Mesenchymal stem cell (in vitro differentiated cells and primary cell): ENCODE results near the gene AHNAK.
A peak's percentile ranks its signal among the peaks of the same experiment; 100 is the strongest.

Experiments used
- DNase-seq: peaks from one replicate; pipeline ENCODE4 v3.0.0-alpha.2; 2013
- H2AFZ ChIP-seq: one replicate; pipeline ENCODE4 v1.6.1; 2013; ENCODE audit warnings: low read depth, mild to moderate bottlenecking, control low read depth, inconsistent platforms, low read length, moderate library complexity
- H2AK5ac ChIP-seq: 2 replicates; pipeline ENCODE4 v1.6.1; 2013; ENCODE audit warnings: low read length, moderate library complexity, mild to moderate bottlenecking, inconsistent platforms; ENCODE audit not compliant: severe bottlenecking
- H2BK120ac ChIP-seq: one replicate; pipeline ENCODE4 v1.6.1; 2013; ENCODE audit warnings: low read depth, mild to moderate bottlenecking, inconsistent platforms, low read length, moderate library complexity
- H2BK12ac ChIP-seq, 2 experiments: one replicate each; pipeline ENCODE4 v1.6.1; 2013; ENCODE audit warnings: inconsistent platforms in 2 of 2, low read length in 2 of 2, mild to moderate bottlenecking in 2 of 2, moderate library complexity in 2 of 2, control low read depth in 1 of 2
- H2BK15ac ChIP-seq: one replicate; pipeline ENCODE4 v1.6.1; 2013; ENCODE audit warnings: mild to moderate bottlenecking, low read depth, inconsistent platforms; ENCODE audit not compliant: poor library complexity, severe bottlenecking
- H2BK5ac ChIP-seq: 2 replicates; pipeline ENCODE4 v1.6.1; 2013; ENCODE audit warnings: low read depth, mild to moderate bottlenecking, low read length, control low read depth, inconsistent platforms; ENCODE audit not compliant: poor library complexity, severe bottlenecking
- H3K14ac ChIP-seq, 2 experiments: one replicate each; pipeline ENCODE4 v1.6.1; 2013; ENCODE audit warnings: inconsistent platforms in 2 of 2, low read length in 2 of 2, control low read depth in 1 of 2, mild to moderate bottlenecking in 1 of 2, moderate library complexity in 1 of 2
- H3K18ac ChIP-seq, 2 experiments: one replicate each; pipeline ENCODE4 v1.6.1; 2013; ENCODE audit warnings: inconsistent platforms in 2 of 2, low read length in 2 of 2, control low read depth in 1 of 2, low read depth in 1 of 2, mild to moderate bottlenecking in 1 of 2
- H3K23ac ChIP-seq, 2 experiments: one replicate each; pipeline ENCODE4 v1.6.1; 2013; ENCODE audit warnings: inconsistent platforms in 2 of 2, low read length in 2 of 2, mild to moderate bottlenecking in 2 of 2, moderate library complexity in 2 of 2, control low read depth in 1 of 2
- H3K27ac ChIP-seq: 2 replicates; pipeline ENCODE4 v1.5.1; 2013; ENCODE audit warnings: mild to moderate bottlenecking, moderate library complexity, low read length, control low read depth, inconsistent platforms; ENCODE audit not compliant: poor library complexity, severe bottlenecking
- H3K27me3 ChIP-seq, 2 experiments: 2 replicates each; pipeline versions ENCODE4 v1.6.1 to v1.7.0; 2013; ENCODE audit warnings: low read length in 2 of 2, mild to moderate bottlenecking in 2 of 2, moderate library complexity in 2 of 2, control low read depth in 1 of 2, inconsistent platforms in 1 of 2; ENCODE audit not compliant: control insufficient read depth in 1 of 2, insufficient read depth in 1 of 2
- H3K36me3 ChIP-seq, 2 experiments: 2 replicates each; pipeline versions ENCODE4 v1.6.1 to v1.7.0; 2013; ENCODE audit warnings: low read length in 2 of 2, control low read depth in 1 of 2, inconsistent platforms in 1 of 2, low read depth in 1 of 2, mild to moderate bottlenecking in 1 of 2; ENCODE audit not compliant: insufficient read depth in 2 of 2, control insufficient read depth in 1 of 2
- H3K4ac ChIP-seq, 2 experiments: one replicate each; pipeline ENCODE4 v1.6.1; 2013; ENCODE audit warnings: inconsistent platforms in 2 of 2, low read length in 2 of 2, mild to moderate bottlenecking in 2 of 2, moderate library complexity in 2 of 2, control low read depth in 1 of 2, low read depth in 1 of 2
- H3K4me1 ChIP-seq: 2 replicates; pipeline ENCODE4 v1.6.1; 2013; ENCODE audit warnings: low read depth, low read length, control low read depth; ENCODE audit not compliant: control insufficient read depth, insufficient read depth
- H3K4me2 ChIP-seq: 2 replicates; pipeline ENCODE4 v1.6.1; 2013; ENCODE audit warnings: low read length, mild to moderate bottlenecking, inconsistent platforms; ENCODE audit not compliant: poor library complexity, severe bottlenecking
- H3K4me3 ChIP-seq, 2 experiments: 2 replicates each; pipeline versions ENCODE4 v1.5.1 to v1.7.0; 2013; ENCODE audit warnings: low read length in 2 of 2, mild to moderate bottlenecking in 2 of 2, control low read depth in 1 of 2, low read depth in 1 of 2; ENCODE audit not compliant: insufficient read depth in 1 of 2
- H3K79me1 ChIP-seq: replicated peaks from 2 replicates; pipeline ENCODE4 v1.6.1; 2013; ENCODE audit warnings: mild to moderate bottlenecking, control low read depth, low read length, inconsistent platforms; ENCODE audit not compliant: poor library complexity, severe bottlenecking
- H3K9ac ChIP-seq: 2 replicates; pipeline ENCODE4 v1.7.0; 2013; ENCODE audit warnings: mild to moderate bottlenecking, low read length, moderate library complexity
- H3K9me3 ChIP-seq: 2 replicates; pipeline ENCODE4 v1.7.0; 2013; ENCODE audit warnings: mild to moderate bottlenecking, low read length; ENCODE audit not compliant: control insufficient read depth
- H4K8ac ChIP-seq: one replicate; pipeline ENCODE4 v1.6.1; 2013; ENCODE audit warnings: inconsistent platforms, mild to moderate bottlenecking, low read length, moderate library complexity
- H4K91ac ChIP-seq: one replicate; pipeline ENCODE4 v1.6.1; 2013; ENCODE audit warnings: mild to moderate bottlenecking, low read length, inconsistent platforms
- WGBS: methylation state at CpG from one replicate; pipeline ENCODE4 v1.1.7; 2013; ENCODE audit warnings: mixed read lengths; 5-methylcytosine and 5-hydroxymethylcytosine counted together

Gene AHNAK

DNA sequence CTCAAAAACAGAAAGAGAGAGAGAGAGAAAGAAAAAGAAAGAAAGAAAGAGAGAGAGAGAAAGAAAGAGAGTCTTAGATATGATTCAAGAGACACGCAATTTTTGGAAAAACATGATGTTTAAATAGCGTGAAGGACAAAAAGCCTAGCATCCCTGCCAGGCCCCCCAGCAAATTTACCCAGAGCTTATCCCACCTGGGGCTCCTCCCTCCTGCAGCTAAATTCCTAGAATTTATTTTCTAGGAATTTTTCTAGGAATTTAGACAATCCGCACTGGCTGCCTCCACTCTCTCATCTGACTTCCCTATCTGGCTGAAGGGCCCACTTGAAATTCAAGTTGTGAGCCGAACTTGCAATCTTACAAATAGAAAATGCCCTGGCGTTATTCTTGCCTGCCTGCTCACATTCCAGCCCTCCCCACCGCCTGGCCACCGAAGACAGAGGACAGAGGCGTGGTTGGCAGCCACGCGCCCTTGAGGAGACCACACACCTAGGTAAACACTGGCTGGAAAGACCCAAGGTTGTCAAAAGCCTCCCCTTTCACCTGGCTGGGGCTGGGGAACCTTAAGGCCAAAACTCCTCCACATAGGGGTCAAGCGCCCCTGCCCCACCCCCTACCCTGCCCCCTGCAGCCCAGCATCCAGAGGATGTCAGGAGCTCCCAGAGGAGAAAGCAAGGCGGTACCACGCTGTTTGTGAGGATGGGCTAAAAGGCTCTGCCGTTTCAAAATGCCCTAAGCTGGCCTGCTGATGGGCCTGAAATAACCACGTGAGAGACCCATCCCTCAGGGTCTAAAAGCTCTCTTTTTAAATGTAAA is 42.2 kb downstream of the AHNAK start:
- H2AFZ ChIP-seq = no peak overlapping the region

DNA sequence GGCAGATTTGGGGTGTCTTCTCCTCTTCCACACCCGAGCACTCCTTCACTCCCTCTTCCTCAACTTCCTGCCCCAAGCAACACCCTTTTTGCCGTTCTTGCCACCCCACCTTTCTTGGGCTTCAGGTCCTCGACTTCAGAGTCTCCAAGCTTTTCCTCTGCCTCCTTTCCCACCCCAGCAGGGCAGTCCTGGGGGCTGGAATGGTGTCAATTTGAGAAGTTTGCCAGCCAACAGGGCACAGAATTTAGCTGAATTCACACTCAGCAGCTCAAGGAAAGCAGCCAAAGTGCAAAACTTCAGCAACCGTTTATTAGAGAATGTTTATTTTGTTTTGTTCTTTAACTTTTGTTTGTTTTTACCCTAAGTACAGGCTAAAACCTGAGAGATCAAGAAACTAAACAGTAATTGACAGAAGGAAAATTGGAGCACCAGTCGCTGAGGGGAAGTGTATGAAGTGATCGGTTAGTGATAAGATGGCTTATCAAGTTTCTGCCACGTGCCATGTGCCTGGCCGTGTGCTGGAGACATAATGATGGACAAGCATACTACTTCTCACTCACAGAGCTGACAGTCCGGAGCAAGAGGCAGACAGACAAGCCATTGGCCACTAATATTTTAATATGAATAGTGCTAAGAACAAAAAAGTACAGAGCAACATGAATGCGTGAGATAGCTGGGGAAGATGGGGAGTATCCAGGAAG is 44.4 kb downstream of the AHNAK start:
- no peak overlapping the region for H2AK5ac ChIP-seq
- peaks cover 4 to 9% of the 10 kb centered on the region in 2 experiments for H3K36me3 ChIP-seq
- H3K18ac ChIP-seq = no peak overlapping the region
- peaks cover 27% of the 10 kb centered on the region for H3K4me1 ChIP-seq
- H3K4ac ChIP-seq = no peak overlapping the region
- no peak overlapping the region for H4K8ac ChIP-seq
- peak overlapping the region; percentile 29 for H4K91ac ChIP-seq
- no peak for DNase-seq
- no peak overlapping the region for H3K14ac ChIP-seq
- H3K23ac ChIP-seq = no peak overlapping the region
- no peak overlapping the region for H3K9ac ChIP-seq
- 70% methylated on average over 8 of the region's 10 CpGs for WGBS
- no peak overlapping the region for H3K4me3 ChIP-seq
- peaks cover 2% of the 10 kb centered on the region for H3K79me1 ChIP-seq
- no peak overlapping the region for H2BK5ac ChIP-seq
- H3K4me2 ChIP-seq = no peak overlapping the region
- no peaks in the 10 kb centered on the region for H3K9me3 ChIP-seq
- no peak overlapping the region for H3K27ac ChIP-seq
- H2AFZ ChIP-seq = no peak overlapping the region
- no peak overlapping the region for H2BK12ac ChIP-seq
- H3K27me3 ChIP-seq = no peaks in the 10 kb centered on the region
- H2BK15ac ChIP-seq = no peak overlapping the region
- no peak overlapping the region for H2BK120ac ChIP-seq

More for the DNA sequence above, 42.2 kb downstream of the AHNAK start:
- no peak overlapping the region for H3K4ac ChIP-seq
- no peak overlapping the region for H3K4me2 ChIP-seq
- 63% methylated on average over 14 of the region's 15 CpGs for WGBS
- H3K9me3 ChIP-seq = no peaks in the 10 kb centered on the region
- no peak overlapping the region for H3K9ac ChIP-seq
- H2BK15ac ChIP-seq = no peak overlapping the region
- H3K4me1 ChIP-seq = peaks cover 27% of the 10 kb centered on the region
- H2BK12ac ChIP-seq = no peak overlapping the region
- H3K23ac ChIP-seq = no peak overlapping the region
- H2AK5ac ChIP-seq = peak overlapping the region; percentile 37
- H3K27me3 ChIP-seq = no peaks in the 10 kb centered on the region
- no peak overlapping the region for H4K8ac ChIP-seq
- H3K4me3 ChIP-seq = no peak overlapping the region
- H3K36me3 ChIP-seq = peaks cover 4 to 8% of the 10 kb centered on the region in 2 experiments
- no peak overlapping the region for H4K91ac ChIP-seq
- H2BK5ac ChIP-seq = peak overlapping the region; percentile 49
- H3K27ac ChIP-seq = no peak overlapping the region
- peaks cover 2% of the 10 kb centered on the region for H3K79me1 ChIP-seq
- no peak overlapping the region for H3K14ac ChIP-seq
- no peak for DNase-seq
- H3K18ac ChIP-seq = no peak overlapping the region
- no peak overlapping the region for H2BK120ac ChIP-seq

DNA sequence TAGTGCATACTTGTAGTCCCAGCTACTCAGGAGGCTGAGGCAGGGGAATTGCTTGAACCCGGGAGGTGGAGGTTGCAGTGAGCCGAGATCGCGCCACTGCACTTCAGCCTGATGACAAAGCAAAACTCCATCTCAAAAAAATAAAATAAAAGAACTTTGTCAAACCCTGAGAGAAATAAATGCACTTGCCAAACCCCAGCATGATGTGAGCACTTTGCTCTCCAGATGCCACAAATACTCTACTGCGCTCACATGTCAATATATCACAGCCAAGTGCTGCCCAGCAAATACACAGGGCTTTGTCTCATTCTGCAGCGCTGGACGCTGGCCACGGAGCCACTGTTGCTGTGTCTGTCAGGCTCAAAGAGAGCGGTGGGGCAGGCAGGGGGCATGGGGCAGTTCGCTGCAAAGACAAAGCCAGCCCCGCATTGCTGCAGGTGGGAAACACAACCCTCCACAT is 45.1 kb downstream of the AHNAK start:
- peak overlapping the region in 1 of 2 experiments; percentile 78 for H3K23ac ChIP-seq
- no peak overlapping the region for H3K4ac ChIP-seq
- no peak overlapping the region for H3K27ac ChIP-seq
- no peak overlapping the region for H3K18ac ChIP-seq
- no peak overlapping the region for H2BK120ac ChIP-seq
- peak overlapping the region; percentile 68 for H2BK5ac ChIP-seq
- H3K9ac ChIP-seq = no peak overlapping the region
- peaks cover 2% of the 10 kb centered on the region for H3K79me1 ChIP-seq
- peaks cover 25% of the 10 kb centered on the region for H3K4me1 ChIP-seq
- H4K91ac ChIP-seq = peak overlapping the region; percentile 6
- no peak overlapping the region for H3K4me3 ChIP-seq
- H2AK5ac ChIP-seq = no peak overlapping the region
- H2BK12ac ChIP-seq = no peak overlapping the region
- H3K9me3 ChIP-seq = no peaks in the 10 kb centered on the region
- 81% methylated on average over 9 of the region's 11 CpGs for WGBS
- no peak overlapping the region for H2BK15ac ChIP-seq
- H3K36me3 ChIP-seq = peaks cover 4 to 8% of the 10 kb centered on the region in 2 experiments
- no peaks in the 10 kb centered on the region for H3K27me3 ChIP-seq
- no peak overlapping the region for H2AFZ ChIP-seq
- DNase-seq = no peak
- H3K14ac ChIP-seq = no peak overlapping the region
- no peak overlapping the region for H4K8ac ChIP-seq
- no peak overlapping the region for H3K4me2 ChIP-seq

DNA sequence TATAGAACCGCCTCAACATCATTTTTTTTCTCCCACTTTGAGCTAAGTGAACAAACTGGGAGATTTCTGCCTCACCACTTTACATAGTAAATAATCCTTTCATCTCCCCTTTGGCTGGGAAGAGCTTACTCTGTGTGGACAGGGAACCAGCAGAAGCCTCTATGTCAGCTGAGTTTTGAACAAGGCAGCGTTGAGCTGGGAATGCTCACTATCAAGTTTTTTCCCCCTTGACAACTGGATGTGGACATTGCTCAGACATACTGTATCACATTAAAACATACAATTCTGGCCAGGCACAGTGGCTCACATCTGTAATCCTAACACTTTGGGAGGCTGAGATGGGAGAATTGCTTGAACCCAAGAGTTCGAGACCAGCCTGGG is 46.0 kb downstream of the AHNAK start:
- Histone ChIP-seq H3K14ac (no peak overlapping the region), H3K36me3 (peaks cover 4 to 5% of the 10 kb centered on the region in 2 experiments), H3K9ac (no peak overlapping the region), H3K9me3 (no peaks in the 10 kb centered on the region), H2AK5ac (no peak overlapping the region), H4K8ac (no peak overlapping the region), H2BK5ac (no peak overlapping the region), H3K4me1 (peaks cover 21% of the 10 kb centered on the region), H2BK12ac (no peak overlapping the region), H3K27ac (no peak overlapping the region), H2BK15ac (no peak overlapping the region), H3K18ac (no peak overlapping the region), H2BK120ac (no peak overlapping the region), H3K23ac (no peak overlapping the region), H3K4me3 (no peak overlapping the region), H4K91ac (no peak overlapping the region), H2AFZ (no peak overlapping the region), H3K4ac (no peak overlapping the region), H3K79me1 (no peaks in the 10 kb centered on the region), H3K4me2 (no peak overlapping the region), H3K27me3 (no peaks in the 10 kb centered on the region)
- WGBS = 97% methylated on average over 3 of the region's 3 CpGs
- no peak for DNase-seq
